ENCODE data around the gene PTCH1.

The PTCH1 gene

GRCh38 chr9:95516734-95517558 lies at the start of gene PTCH1:
TSS of gene PTCH1 (minus strand) at chr9:95516971.
- DNase-seq, result peak; percentile 24 to 52 (median 26)

GRCh38 chr9:95565982-95566381 lies 49.2 kb upstream of the PTCH1 start:
- DNase-seq, result no peak

GRCh38 chr9:95561913-95562312 lies 45.1 kb upstream of the PTCH1 start:
- no peak for DNase-seq

GRCh38 chr9:95557142-95557541 lies 40.4 kb upstream of the PTCH1 start:
- no peak for DNase-seq

- no peak for DNase-seq
Measured at GRCh38 chr9:95556521-95556920, 39.8 kb upstream of the PTCH1 start.

- no peak for DNase-seq
Measured at GRCh38 chr9:95552814-95553546, 36.2 kb upstream of the PTCH1 start.

- no peak for DNase-seq
Measured at GRCh38 chr9:95552255-95552654, 35.5 kb upstream of the PTCH1 start.

GRCh38 chr9:95551406-95551805 lies 34.6 kb upstream of the PTCH1 start:
- no peak for DNase-seq

GRCh38 chr9:95545831-95546567 lies 29.2 kb upstream of the PTCH1 start:
- DNase-seq, result no peak

GRCh38 chr9:95533996-95534680 lies 17.4 kb upstream of the PTCH1 start:
- DNase-seq, result no peak

GRCh38 chr9:95529910-95530309 lies 13.1 kb upstream of the PTCH1 start:
- DNase-seq, result no peak

GRCh38 chr9:95528908-95529502 lies 12.2 kb upstream of the PTCH1 start:
- no peak for DNase-seq

- DNase-seq, result no peak
Measured at GRCh38 chr9:95522871-95523370, 6.2 kb upstream of the PTCH1 start.

GRCh38 chr9:95521699-95522098 lies 4.9 kb upstream of the PTCH1 start:
- DNase-seq, result no peak

- DNase-seq, result no peak
Measured at GRCh38 chr9:95517559-95518425, 1.0 kb upstream of the PTCH1 start.

- DNase-seq, result peak in 2 of 3 donors; percentile 10 to 33
Measured at GRCh38 chr9:95516221-95516733, 494 bp downstream of the PTCH1 start.

GRCh38 chr9:95515272-95516113 lies 1.3 kb downstream of the PTCH1 start:
- DNase-seq, result no peak

GRCh38 chr9:95514342-95514741 lies 2.4 kb downstream of the PTCH1 start:
- no peak for DNase-seq

GRCh38 chr9:95513711-95514110 lies 3.1 kb downstream of the PTCH1 start:
- DNase-seq, result no peak

GRCh38 chr9:95512709-95513095 lies 4.1 kb downstream of the PTCH1 start:
- peak; percentile 12 to 32 (median 21) for DNase-seq
